Fibroblast of mammary gland (primary cell): Measurements from ENCODE around the gene MAP3K7CL.

Experiments
- DNase-seq: peaks from one replicate; pipeline ENCODE4 v3.0.0-alpha.2; 2010; ENCODE audit warnings: low read depth
- H3K4me3 ChIP-seq: 2 replicates; pipeline ENCODE4 v1.5.1; 2011; ENCODE audit warnings: low read depth, mild to moderate bottlenecking, low read length, moderate library complexity; ENCODE audit not compliant: control insufficient read depth
- CTCF ChIP-seq: conservative IDR thresholded peaks from 2 replicates; pipeline ENCODE4 v1.5.1; 2011; ENCODE audit warnings: low read depth, low read length, inconsistent platforms; ENCODE audit not compliant: control insufficient read depth, insufficient read depth

Gene MAP3K7CL

GRCh38 chr21:29133241-29133640, 2.8 kb downstream of the MAP3K7CL start:
- no peak for TF ChIP-seq CTCF
- H3K4me3 ChIP-seq: no peak overlapping the region
- DNase-seq: no peak

- no peak for DNase-seq
- TF ChIP-seq CTCF: no peak
- no peak overlapping the region for H3K4me3 ChIP-seq
Observed at GRCh38 chr21:29133796-29134195, 3.4 kb downstream of the MAP3K7CL start.

GRCh38 chr21:29135481-29135880, 5.0 kb downstream of the MAP3K7CL start:
- DNase-seq: peak; percentile 36
- TF ChIP-seq CTCF: no peak
- no peak overlapping the region for H3K4me3 ChIP-seq

GRCh38 chr21:29136033-29136432, 5.6 kb downstream of the MAP3K7CL start:
- H3K4me3 ChIP-seq: no peak overlapping the region
- no peak for TF ChIP-seq CTCF
- no peak for DNase-seq

- H3K4me3 ChIP-seq: no peak overlapping the region
- peak; percentile 78 for DNase-seq
- TF ChIP-seq CTCF: no peak
Observed at GRCh38 chr21:29144736-29145353, 14.4 kb downstream of the MAP3K7CL start.

GRCh38 chr21:29145354-29145782, 14.9 kb downstream of the MAP3K7CL start:
- no peak for TF ChIP-seq CTCF
- H3K4me3 ChIP-seq: no peak overlapping the region
- peak; percentile 96 for DNase-seq
